Neural progenitor cell (in vitro differentiated cells): ENCODE measurements around the gene VCL.

Experiments used
- EZH2 ChIP-seq: fragments of 200-600 bp; sonication (generic); IDR thresholded peaks from 2 replicates; pipeline ENCODE4 v1.6.1; 2017; ENCODE audit warnings: antibody characterized with exemption, mild to moderate bottlenecking, moderate library complexity
- EZH2phosphoT487 ChIP-seq: fragments of 200-600 bp; sonication (generic); IDR thresholded peaks from 2 replicates; pipeline ENCODE4 v1.6.1; 2017; ENCODE audit warnings: antibody characterized with exemption
- TF ChIP-seq, protein P1 (sequence below): fragments of 200-600 bp; sonication (generic); IDR thresholded peaks from 2 replicates; pipeline ENCODE4 v1.5.1; 2017; ENCODE audit warnings: antibody characterized with exemption, mild to moderate bottlenecking

DNA sequence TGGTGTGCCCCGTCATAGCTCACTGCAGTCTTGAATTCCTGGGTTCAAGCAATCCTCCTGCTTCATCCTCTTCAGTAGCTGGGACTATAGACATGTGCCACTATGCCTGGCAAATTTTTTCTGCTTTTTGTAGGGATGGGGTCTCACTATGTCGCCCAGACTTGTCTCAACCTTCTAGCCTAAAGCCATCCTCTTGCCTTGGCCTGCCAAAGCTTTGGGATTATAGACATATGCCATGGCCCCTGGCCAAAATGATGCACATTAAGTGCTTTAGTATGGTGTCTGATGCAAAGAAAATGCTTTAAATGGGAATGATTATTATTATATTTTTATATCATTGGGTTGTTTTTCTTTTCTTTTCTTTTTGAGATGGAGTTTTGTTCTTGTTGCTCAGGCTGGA lies 33.2 kb upstream of the VCL start:
- TF ChIP-seq, protein P1, sequence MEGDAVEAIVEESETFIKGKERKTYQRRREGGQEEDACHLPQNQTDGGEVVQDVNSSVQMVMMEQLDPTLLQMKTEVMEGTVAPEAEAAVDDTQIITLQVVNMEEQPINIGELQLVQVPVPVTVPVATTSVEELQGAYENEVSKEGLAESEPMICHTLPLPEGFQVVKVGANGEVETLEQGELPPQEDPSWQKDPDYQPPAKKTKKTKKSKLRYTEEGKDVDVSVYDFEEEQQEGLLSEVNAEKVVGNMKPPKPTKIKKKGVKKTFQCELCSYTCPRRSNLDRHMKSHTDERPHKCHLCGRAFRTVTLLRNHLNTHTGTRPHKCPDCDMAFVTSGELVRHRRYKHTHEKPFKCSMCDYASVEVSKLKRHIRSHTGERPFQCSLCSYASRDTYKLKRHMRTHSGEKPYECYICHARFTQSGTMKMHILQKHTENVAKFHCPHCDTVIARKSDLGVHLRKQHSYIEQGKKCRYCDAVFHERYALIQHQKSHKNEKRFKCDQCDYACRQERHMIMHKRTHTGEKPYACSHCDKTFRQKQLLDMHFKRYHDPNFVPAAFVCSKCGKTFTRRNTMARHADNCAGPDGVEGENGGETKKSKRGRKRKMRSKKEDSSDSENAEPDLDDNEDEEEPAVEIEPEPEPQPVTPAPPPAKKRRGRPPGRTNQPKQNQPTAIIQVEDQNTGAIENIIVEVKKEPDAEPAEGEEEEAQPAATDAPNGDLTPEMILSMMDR: no peak
- TF ChIP-seq EZH2 (no peak), EZH2phosphoT487 (no peak)
